HEK293 (cell line): Measurements from ENCODE around the gene PPA1.
A peak's percentile ranks its signal among the peaks of the same experiment; 100 is the strongest.

ENCODE experiments used
- CTCF ChIP-seq: fragments of 450-650 bp; formaldehyde crosslinking; IDR thresholded peaks from 2 replicates; pipeline ENCODE4 v1.5.1; 2016; ENCODE audit warnings: missing biosample characterization, missing genetic modification characterization
- EGR2 ChIP-seq: fragments of 450-650 bp; formaldehyde crosslinking; IDR thresholded peaks from 2 replicates; pipeline ENCODE4 v1.5.1; 2016; ENCODE audit warnings: low read depth, missing biosample characterization, missing genetic modification characterization
- KLF10 ChIP-seq: fragments of 450-650 bp; IDR thresholded peaks from 2 replicates; pipeline ENCODE4 v1.5.1; 2018; ENCODE audit warnings: missing biosample characterization, mild to moderate bottlenecking, missing genetic modification characterization
- KLF9 ChIP-seq: fragments of 450-650 bp; formaldehyde crosslinking; IDR thresholded peaks from 2 replicates; pipeline ENCODE4 v1.5.1; 2016; ENCODE audit warnings: missing biosample characterization, missing genetic modification characterization, low read depth
- PRDM10 ChIP-seq: fragments of 450-650 bp; formaldehyde crosslinking; IDR thresholded peaks from 2 replicates; pipeline ENCODE4 v1.5.1; 2016; ENCODE audit warnings: missing biosample characterization, missing genetic modification characterization
- TSHZ1 ChIP-seq: fragments of 450-650 bp; formaldehyde crosslinking; IDR thresholded peaks from 2 replicates; pipeline ENCODE4 v1.5.1; 2016; ENCODE audit warnings: missing biosample characterization, missing genetic modification characterization, borderline replicate concordance
- YY1 ChIP-seq: fragments of 450-650 bp; formaldehyde crosslinking; IDR thresholded peaks from 2 replicates; pipeline ENCODE4 v1.5.1; 2018; ENCODE audit warnings: missing biosample characterization, missing genetic modification characterization
- ZEB2 ChIP-seq: fragments of 450-650 bp; formaldehyde crosslinking; IDR thresholded peaks from 2 replicates; pipeline ENCODE4 v1.5.1; 2016; ENCODE audit warnings: missing biosample characterization, missing genetic modification characterization
- ZNF10 ChIP-seq: fragments of 450-650 bp; formaldehyde crosslinking; IDR thresholded peaks from 2 replicates; pipeline ENCODE4 v1.5.1; 2017; ENCODE audit warnings: missing biosample characterization, missing genetic modification characterization
- ZNF138 ChIP-seq: fragments of 450-650 bp; formaldehyde crosslinking; IDR thresholded peaks from 2 replicates; pipeline ENCODE4 v1.5.1; 2016; ENCODE audit warnings: missing biosample characterization, missing genetic modification characterization, borderline replicate concordance
- ZNF184 ChIP-seq: fragments of 450-650 bp; IDR thresholded peaks from 2 replicates; pipeline ENCODE4 v1.5.1; 2018; ENCODE audit warnings: missing biosample characterization, mild to moderate bottlenecking, missing genetic modification characterization
- ZNF266 ChIP-seq: fragments of 450-650 bp; formaldehyde crosslinking; IDR thresholded peaks from 2 replicates; pipeline ENCODE4 v1.5.1; 2016; ENCODE audit warnings: missing biosample characterization, missing genetic modification characterization, low read depth
- ZNF394 ChIP-seq: fragments of 450-650 bp; formaldehyde crosslinking; IDR thresholded peaks from 2 replicates; pipeline ENCODE4 v1.5.1; 2016; ENCODE audit warnings: missing biosample characterization, missing genetic modification characterization, mild to moderate bottlenecking, moderate library complexity, borderline replicate concordance
- ZNF518A ChIP-seq: fragments of 450-650 bp; formaldehyde crosslinking; conservative IDR thresholded peaks from 2 replicates; pipeline ENCODE4 v1.5.1; 2016; ENCODE audit warnings: low read depth, missing biosample characterization, missing genetic modification characterization
- ZNF571 ChIP-seq: fragments of 450-650 bp; formaldehyde crosslinking; IDR thresholded peaks from 2 replicates; pipeline ENCODE4 v1.5.0; 2017; ENCODE audit warnings: missing biosample characterization, missing genetic modification characterization
- ZNF610 ChIP-seq: fragments of 450-650 bp; formaldehyde crosslinking; IDR thresholded peaks from 2 replicates; pipeline ENCODE4 v1.5.1; 2016; ENCODE audit warnings: missing biosample characterization, missing genetic modification characterization, borderline replicate concordance
- ZNF624 ChIP-seq: fragments of 450-650 bp; formaldehyde crosslinking; IDR thresholded peaks from 2 replicates; pipeline ENCODE4 v1.5.1; 2017; ENCODE audit warnings: missing biosample characterization, missing genetic modification characterization
- ZNF747 ChIP-seq: fragments of 450-650 bp; formaldehyde crosslinking; IDR thresholded peaks from 2 replicates; pipeline ENCODE4 v1.5.1; 2016; ENCODE audit warnings: missing biosample characterization, missing genetic modification characterization
- ZNF777 ChIP-seq: fragments of 450-650 bp; formaldehyde crosslinking; IDR thresholded peaks from 2 replicates; pipeline ENCODE4 v1.5.1; 2017; ENCODE audit warnings: missing biosample characterization, missing genetic modification characterization, borderline replicate concordance
- ZSCAN4 ChIP-seq: fragments of 450-650 bp; formaldehyde crosslinking; IDR thresholded peaks from 2 replicates; pipeline ENCODE4 v1.5.1; 2017; ENCODE audit warnings: missing biosample characterization, missing genetic modification characterization
- ZSCAN5A ChIP-seq: fragments of 450-650 bp; formaldehyde crosslinking; IDR thresholded peaks from 2 replicates; pipeline ENCODE4 v1.5.1; 2016; ENCODE audit warnings: missing biosample characterization, missing genetic modification characterization

PPA1 gene

GRCh38 chr10:70233109-70233938 lies at the start of gene PPA1 (continued):
- peak; percentile 90 for TF ChIP-seq ZSCAN5A (tag by site-specific recombination)
- TF ChIP-seq CTCF (tag by site-specific recombination): peak; percentile 14; the same call in 1 of the 2 replicates
- no peak for TF ChIP-seq ZNF266
- no peak for TF ChIP-seq ZNF624 (tag by site-specific recombination)
- no peak for TF ChIP-seq ZNF184
- no peak for TF ChIP-seq ZNF10
- peak; percentile 12; the same call in 1 of the 2 replicates for TF ChIP-seq ZSCAN4
- TF ChIP-seq YY1 (tag by site-specific recombination): peak; percentile 37; the same call in 1 of the 2 replicates
- peak; percentile 92 for TF ChIP-seq KLF10 (tag by site-specific recombination)
- 0 out of 2 replicates have a peak, but pooled peaks have one; percentile 10 for TF ChIP-seq TSHZ1 (tag by site-specific recombination)
- TF ChIP-seq ZNF571 (tag by site-specific recombination): no peak
- 0 out of 2 replicates have a peak, but pooled peaks have one; percentile 14 for TF ChIP-seq ZNF610
- TF ChIP-seq ZNF747 (tag by site-specific recombination): no peak
- peak; percentile 80 for TF ChIP-seq KLF9 (tag by site-specific recombination)
- TF ChIP-seq PRDM10 (tag by site-specific recombination): peak; percentile 47; the same call in 1 of the 2 replicates
- 0 out of 2 replicates have a peak, but pooled peaks have one; percentile 16 for TF ChIP-seq ZNF518A (tag by site-specific recombination)
- 0 out of 2 replicates have a peak, but pooled peaks have one; percentile 35 for TF ChIP-seq ZNF777 (tag by site-specific recombination)
- peak; percentile 22; the same call in 1 of the 2 replicates for TF ChIP-seq ZNF394
- peak; percentile 51 for TF ChIP-seq ZEB2 (tag by site-specific recombination)
- peak; percentile 28; the same call in 1 of the 2 replicates for TF ChIP-seq EGR2 (tag by site-specific recombination)
- no peak for TF ChIP-seq ZNF138 (tag by site-specific recombination)
